Measurements from ENCODE around the gene CATSPER4. TPM values are rescaled to one million over a fixed set of nuclear protein-coding genes. Genes with fewer than 3 reads are reported as not detected.
A peak's percentile ranks its signal among the peaks of the same experiment; 100 is the strongest.

CATSPER4 gene
- total RNA-seq, 2 donors from 2014 or later = not detected

- Mint-ChIP-seq H3K4me3 (no peak overlapping the region), H3K4me1 (no peaks in the 10 kb centered on the region), H3K9me3 (no peaks in the 10 kb centered on the region), H3K36me3 (ENCODE audit: low read depth) (no peaks in the 10 kb centered on the region), H3K27me3 (peaks cover 23% of the 10 kb centered on the region), H3K27ac (no peak overlapping the region)
- ATAC-seq (replicated peaks) = no peak
These were observed 29.6 kb upstream of the CATSPER4 start for GRCh38 chr1:26160527-26161414.

GRCh38 chr1:26161415-26162219 is 28.8 kb upstream of the CATSPER4 start:
- Mint-ChIP-seq H3K27ac (no peak overlapping the region), H3K36me3 (ENCODE audit: low read depth) (no peaks in the 10 kb centered on the region), H3K27me3 (peaks cover 22% of the 10 kb centered on the region), H3K4me1 (no peaks in the 10 kb centered on the region), H3K9me3 (no peaks in the 10 kb centered on the region), H3K4me3 (peak overlapping the region; percentile 42)
- ATAC-seq (replicated peaks) = peak; percentile 49

- no peaks in the 10 kb centered on the region for H3K9me3 Mint-ChIP-seq
- H3K36me3 Mint-ChIP-seq (ENCODE audit: low read depth) = no peaks in the 10 kb centered on the region
- peak overlapping the region; percentile 42 for H3K4me3 Mint-ChIP-seq
- H3K27ac Mint-ChIP-seq = no peak overlapping the region
- H3K27me3 Mint-ChIP-seq = peaks cover 20% of the 10 kb centered on the region
- no peak for ATAC-seq (replicated peaks)
- H3K4me1 Mint-ChIP-seq = no peaks in the 10 kb centered on the region
These were observed 28.1 kb upstream of the CATSPER4 start for GRCh38 chr1:26162220-26162709.

GRCh38 chr1:26163684-26164035 is 26.7 kb upstream of the CATSPER4 start:
- Mint-ChIP-seq H3K36me3 (ENCODE audit: low read depth) (no peaks in the 10 kb centered on the region), H3K4me1 (no peaks in the 10 kb centered on the region), H3K4me3 (peak overlapping the region; percentile 42), H3K27me3 (peaks cover 11% of the 10 kb centered on the region), H3K27ac (no peak overlapping the region), H3K9me3 (no peaks in the 10 kb centered on the region)
- ATAC-seq (replicated peaks) = no peak

- Mint-ChIP-seq H3K27me3 (peaks cover 10% of the 10 kb centered on the region), H3K27ac (no peak overlapping the region), H3K4me1 (no peaks in the 10 kb centered on the region), H3K9me3 (no peaks in the 10 kb centered on the region), H3K4me3 (peak overlapping the region; percentile 59), H3K36me3 (ENCODE audit: low read depth) (no peaks in the 10 kb centered on the region)
- peak; percentile 72 for ATAC-seq (replicated peaks)
These were observed 26.2 kb upstream of the CATSPER4 start for GRCh38 chr1:26164036-26164860.

- Mint-ChIP-seq H3K4me3 (peak overlapping the region; percentile 59), H3K27ac (no peak overlapping the region), H3K9me3 (no peaks in the 10 kb centered on the region), H3K36me3 (ENCODE audit: low read depth) (no peaks in the 10 kb centered on the region), H3K4me1 (no peaks in the 10 kb centered on the region), H3K27me3 (peaks cover 5% of the 10 kb centered on the region)
- no peak for ATAC-seq (replicated peaks)
These were observed 25.2 kb upstream of the CATSPER4 start for GRCh38 chr1:26164861-26165842.

- peaks cover 5% of the 10 kb centered on the region for H3K27me3 Mint-ChIP-seq
- no peaks in the 10 kb centered on the region for H3K9me3 Mint-ChIP-seq
- ATAC-seq (replicated peaks) = no peak
- H3K4me3 Mint-ChIP-seq = no peak overlapping the region
- H3K27ac Mint-ChIP-seq = no peak overlapping the region
- H3K36me3 Mint-ChIP-seq (ENCODE audit: low read depth) = peaks cover 5% of the 10 kb centered on the region
- no peaks in the 10 kb centered on the region for H3K4me1 Mint-ChIP-seq
These were observed 23.6 kb upstream of the CATSPER4 start for GRCh38 chr1:26166719-26167281.

GRCh38 chr1:26168410-26169197 is 21.8 kb upstream of the CATSPER4 start, which contains the start of gene C1orf232:
TSS of gene C1orf232 (minus strand) at chr1:26168963. CDS start at chr1:26168499, 464 bp downstream.
- H3K36me3 Mint-ChIP-seq (ENCODE audit: low read depth) = peaks cover 11% of the 10 kb centered on the region
- ATAC-seq (replicated peaks) = no peak
- no peaks in the 10 kb centered on the region for H3K9me3 Mint-ChIP-seq
- H3K27ac Mint-ChIP-seq = peak within 1 kb of the TSS; percentile 24
- H3K27me3 Mint-ChIP-seq = no peaks in the 10 kb centered on the region
- peak within 1 kb of the TSS; percentile 73 for H3K4me3 Mint-ChIP-seq
- no peaks in the 10 kb centered on the region for H3K4me1 Mint-ChIP-seq

- peak overlapping the region; percentile 24 for H3K27ac Mint-ChIP-seq
These were observed 21.2 kb upstream of the CATSPER4 start for GRCh38 chr1:26169198-26169554.

GRCh38 chr1:26169669-26170471 is 20.5 kb upstream of the CATSPER4 start, which contains the start of gene ZNF593:
TSS of gene ZNF593 (plus strand) at chr1:26169908. CDS start at chr1:26169984, 76 bp downstream.
- Mint-ChIP-seq H3K36me3 (ENCODE audit: low read depth) (peaks cover 11% of the 10 kb centered on the region), H3K4me1 (no peaks in the 10 kb centered on the region), H3K27ac (peak within 1 kb of the TSS; percentile 24), H3K9me3 (no peaks in the 10 kb centered on the region), H3K27me3 (no peaks in the 10 kb centered on the region), H3K4me3 (peak within 1 kb of the TSS; percentile 73)
- peak; percentile 98 for ATAC-seq (replicated peaks)

More at GRCh38 chr1:26169198-26169554, 21.2 kb upstream of the CATSPER4 start:
- ATAC-seq (replicated peaks) = no peak
- no peaks in the 10 kb centered on the region for H3K4me1 Mint-ChIP-seq
- H3K36me3 Mint-ChIP-seq (ENCODE audit: low read depth) = peaks cover 11% of the 10 kb centered on the region
- H3K4me3 Mint-ChIP-seq = peak overlapping the region; percentile 73
- no peaks in the 10 kb centered on the region for H3K27me3 Mint-ChIP-seq
- H3K9me3 Mint-ChIP-seq = no peaks in the 10 kb centered on the region

GRCh38 chr1:26170472-26170821 is 20.0 kb upstream of the CATSPER4 start:
- H3K27ac Mint-ChIP-seq = peak overlapping the region; percentile 24
- no peak for ATAC-seq (replicated peaks)
- H3K4me1 Mint-ChIP-seq = no peaks in the 10 kb centered on the region
- H3K27me3 Mint-ChIP-seq = no peaks in the 10 kb centered on the region
- H3K9me3 Mint-ChIP-seq = no peaks in the 10 kb centered on the region
- H3K36me3 Mint-ChIP-seq (ENCODE audit: low read depth) = peaks cover 11% of the 10 kb centered on the region
- H3K4me3 Mint-ChIP-seq = peak overlapping the region; percentile 73

Measured in activated T-helper 17 cell treated with anti-CD3 and anti-CD28 coated beads, Interleukin-2, amount 50 U/mL, for 72 hours (primary cell).